Rectal smooth muscle tissue (tissue), 1 donor: ENCODE data around the gene HSPA4L.
A peak's percentile ranks its signal among the peaks of the same experiment; 100 is the strongest.

ENCODE experiments used
- H3K27ac ChIP-seq: one replicate; pipeline ENCODE4 v1.7.0; 2013; ENCODE audit warnings: low read depth, low read length, inconsistent platforms
- H3K27me3 ChIP-seq: one replicate; pipeline ENCODE4 v1.7.0; 2013; ENCODE audit warnings: low read length; ENCODE audit not compliant: control insufficient read depth, insufficient read depth
- H3K36me3 ChIP-seq: one replicate; pipeline ENCODE4 v1.7.0; 2013; ENCODE audit warnings: low read length; ENCODE audit not compliant: control insufficient read depth, insufficient read depth
- H3K4me1 ChIP-seq: one replicate; pipeline ENCODE4 v1.7.0; 2013; ENCODE audit warnings: low read length; ENCODE audit not compliant: control insufficient read depth, insufficient read depth
- H3K4me3 ChIP-seq: one replicate; pipeline ENCODE4 v1.7.0; 2013; ENCODE audit warnings: low read length
- H3K9ac ChIP-seq: one replicate; pipeline ENCODE4 v1.7.0; 2013; ENCODE audit warnings: low read length

The HSPA4L gene

DNA sequence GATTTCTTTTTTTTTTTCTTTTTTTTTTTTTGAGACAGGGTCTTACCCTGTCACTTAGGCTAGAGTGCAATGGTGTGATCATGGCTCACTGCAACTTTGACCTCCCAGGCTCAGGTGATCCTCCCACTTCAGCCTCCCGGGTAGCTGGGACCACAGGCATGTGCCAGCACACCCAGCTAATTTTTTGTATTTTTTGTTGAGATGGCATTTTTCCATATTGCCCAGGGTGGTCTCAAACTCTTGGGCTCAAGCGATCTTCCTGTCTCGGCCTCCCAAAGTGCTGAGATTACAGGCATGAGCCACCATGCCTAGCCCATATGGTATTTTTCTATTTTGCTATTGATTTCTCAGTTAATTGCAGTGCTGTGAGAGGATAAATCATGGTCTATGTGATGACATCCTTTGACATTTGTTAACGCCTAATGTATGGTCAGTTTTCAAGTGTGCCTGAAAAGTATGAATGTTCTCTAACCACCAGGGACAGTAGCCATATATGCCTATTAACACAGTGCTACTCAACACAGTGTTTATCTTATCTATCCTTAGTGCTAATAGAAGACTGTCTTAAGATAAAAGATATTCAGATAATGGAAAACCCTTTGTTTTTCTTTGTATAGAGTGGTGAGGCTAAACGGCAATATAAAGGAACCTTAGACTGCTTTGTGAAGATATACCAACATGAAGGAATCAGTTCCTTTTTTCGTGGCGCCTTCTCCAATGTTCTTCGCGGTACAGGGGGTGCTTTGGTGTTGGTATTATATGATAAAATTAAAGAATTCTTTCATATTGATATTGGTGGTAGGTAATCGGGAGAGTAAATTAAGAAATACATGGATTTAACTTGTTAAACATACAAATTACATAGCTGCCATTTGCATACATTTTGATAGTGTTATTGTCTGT is 9.1 kb upstream of the HSPA4L start:
- H3K27ac ChIP-seq: no peak overlapping the region
- H3K36me3 ChIP-seq: no peaks in the 10 kb centered on the region
- no peaks in the 10 kb centered on the region for H3K4me1 ChIP-seq
- H3K4me3 ChIP-seq: no peak overlapping the region
- H3K27me3 ChIP-seq: no peaks in the 10 kb centered on the region
- H3K9ac ChIP-seq: no peak overlapping the region

DNA sequence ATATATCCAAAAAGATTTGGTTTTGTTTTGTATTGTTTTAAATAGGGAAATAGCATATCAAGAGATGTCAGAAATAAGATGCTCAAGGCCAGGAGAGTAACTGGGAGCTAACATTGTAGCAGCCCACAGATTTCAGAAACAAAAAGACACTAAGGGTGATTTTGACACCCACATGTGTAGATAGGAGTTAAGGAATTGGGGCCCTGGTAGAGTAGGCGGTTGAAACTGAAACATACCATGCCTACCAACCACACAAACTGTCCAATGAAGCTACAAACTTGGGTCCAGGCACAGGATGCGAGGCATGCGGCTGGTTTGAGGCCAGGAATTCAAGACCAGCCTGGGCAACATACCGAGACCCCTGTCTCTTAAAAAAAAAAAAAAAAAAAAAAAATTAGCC is 6.3 kb upstream of the HSPA4L start:
- Histone ChIP-seq H3K4me3 (no peak overlapping the region), H3K4me1 (no peaks in the 10 kb centered on the region), H3K27me3 (no peaks in the 10 kb centered on the region), H3K36me3 (no peaks in the 10 kb centered on the region), H3K9ac (no peak overlapping the region), H3K27ac (no peak overlapping the region)

- Histone ChIP-seq H3K36me3 (no peaks in the 10 kb centered on the region), H3K4me3 (no peak overlapping the region), H3K4me1 (no peaks in the 10 kb centered on the region), H3K27me3 (no peaks in the 10 kb centered on the region), H3K9ac (no peak overlapping the region), H3K27ac (no peak overlapping the region)
Measured at GRCh38 chr4:127776620-127777019, 5.5 kb upstream of the HSPA4L start.

GRCh38 chr4:127777487-127777886 is 4.6 kb upstream of the HSPA4L start:
- H3K9ac ChIP-seq: no peak overlapping the region
- no peak overlapping the region for H3K4me3 ChIP-seq
- no peak overlapping the region for H3K27ac ChIP-seq
- H3K4me1 ChIP-seq: no peaks in the 10 kb centered on the region
- no peaks in the 10 kb centered on the region for H3K27me3 ChIP-seq
- no peaks in the 10 kb centered on the region for H3K36me3 ChIP-seq

DNA sequence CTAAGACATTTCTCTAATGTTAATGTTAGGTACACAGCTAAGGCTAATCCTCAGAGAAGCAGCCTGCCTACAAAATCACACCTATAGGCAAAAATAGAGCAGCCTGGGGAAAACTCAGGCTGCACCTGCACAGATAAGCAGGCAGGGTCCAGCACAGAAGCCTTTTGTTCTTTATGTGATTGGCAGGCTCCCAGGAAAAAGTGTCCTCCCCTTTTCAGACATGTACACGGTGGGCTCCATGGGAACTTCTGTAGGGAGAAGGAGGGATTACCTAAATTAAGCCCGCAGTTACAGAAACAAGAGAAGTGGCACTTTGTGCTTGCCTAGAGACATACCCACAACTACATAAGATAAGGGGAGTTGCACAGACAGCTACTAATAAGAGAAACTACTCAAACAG is 4.0 kb upstream of the HSPA4L start:
- H3K36me3 ChIP-seq: no peaks in the 10 kb centered on the region
- H3K4me1 ChIP-seq: no peaks in the 10 kb centered on the region
- H3K4me3 ChIP-seq: no peak overlapping the region
- H3K27ac ChIP-seq: no peak overlapping the region
- H3K27me3 ChIP-seq: no peaks in the 10 kb centered on the region
- H3K9ac ChIP-seq: no peak overlapping the region

DNA sequence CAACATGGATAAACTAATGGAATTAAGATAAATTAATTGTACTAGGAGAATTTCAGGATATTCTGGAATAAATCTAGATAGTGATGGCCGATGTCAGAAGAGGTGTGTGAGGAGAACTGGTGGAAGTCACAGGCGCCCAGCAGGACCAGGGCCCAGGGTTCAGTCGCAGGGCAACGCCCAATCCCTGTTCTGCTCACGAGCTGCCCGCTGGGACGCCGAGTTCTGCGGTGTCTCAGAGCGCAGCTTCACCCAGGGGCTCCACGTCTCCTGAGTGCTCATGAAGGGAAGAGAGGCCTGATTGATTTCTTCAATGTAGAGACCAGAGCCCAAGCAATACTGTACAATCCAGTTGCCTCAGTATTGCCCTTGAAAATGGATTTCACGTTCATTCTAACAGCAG is 1.5 kb upstream of the HSPA4L start:
- H3K4me3 ChIP-seq: no peak overlapping the region
- no peak overlapping the region for H3K9ac ChIP-seq
- H3K4me1 ChIP-seq: no peaks in the 10 kb centered on the region
- no peaks in the 10 kb centered on the region for H3K36me3 ChIP-seq
- no peak overlapping the region for H3K27ac ChIP-seq
- no peaks in the 10 kb centered on the region for H3K27me3 ChIP-seq

DNA sequence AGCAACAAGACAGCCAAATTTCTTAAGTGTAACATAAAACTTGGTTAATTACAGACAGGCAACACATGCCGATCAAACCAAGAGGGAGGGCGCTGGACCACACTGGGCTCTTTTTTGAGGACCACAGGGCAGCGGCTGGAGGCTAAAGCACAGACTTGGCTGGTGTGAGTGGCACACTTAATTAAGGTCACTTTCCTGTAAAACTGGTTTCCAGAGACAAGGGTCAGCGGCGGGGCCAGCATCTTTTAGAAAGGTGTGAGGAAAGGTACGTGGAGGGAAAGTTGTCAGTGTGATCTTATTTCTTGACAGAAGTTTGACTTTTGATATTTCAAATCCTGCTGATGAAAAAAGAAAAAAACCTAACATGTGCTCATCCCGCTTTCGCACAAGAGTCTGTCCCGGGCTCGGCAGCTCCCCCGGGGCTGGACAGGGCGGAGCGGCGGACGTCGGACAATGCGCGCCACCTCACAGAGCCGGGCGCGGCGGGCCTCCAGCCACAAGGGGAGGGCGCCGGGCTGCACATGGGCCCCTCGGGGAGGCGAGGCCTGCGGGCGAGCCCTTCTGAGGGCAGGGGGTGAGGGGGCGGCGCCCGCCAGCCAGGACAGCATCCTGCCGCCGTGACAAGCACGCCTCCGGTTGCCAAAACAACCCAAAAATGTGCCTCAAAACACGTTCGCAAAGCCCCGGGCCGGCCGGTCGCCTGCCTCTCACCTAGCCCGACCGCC is 660 bp upstream of the HSPA4L start:
- Histone ChIP-seq H3K27ac (peak overlapping the region; percentile 61), H3K4me3 (peak overlapping the region; percentile 93), H3K4me1 (no peaks in the 10 kb centered on the region), H3K36me3 (no peaks in the 10 kb centered on the region), H3K9ac (no peak overlapping the region), H3K27me3 (no peaks in the 10 kb centered on the region)

DNA sequence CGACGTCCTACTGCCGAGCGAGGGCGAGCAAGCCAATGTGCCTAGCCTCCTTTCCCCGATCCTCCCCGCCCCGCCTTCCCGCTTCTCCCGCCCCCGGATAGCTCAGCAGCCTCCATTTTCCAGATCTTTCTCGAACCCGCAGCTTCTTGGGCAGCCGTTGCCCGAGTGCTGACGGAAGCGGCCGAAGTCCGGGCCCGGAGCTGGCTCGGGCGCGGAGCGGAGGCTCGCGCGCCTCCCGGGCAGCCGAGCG is 172 bp upstream of the HSPA4L start:
- Histone ChIP-seq H3K4me3 (peak overlapping the region; percentile 93), H3K36me3 (no peaks in the 10 kb centered on the region), H3K27me3 (no peaks in the 10 kb centered on the region), H3K9ac (no peak overlapping the region), H3K27ac (peak overlapping the region; percentile 61), H3K4me1 (no peaks in the 10 kb centered on the region)

DNA sequence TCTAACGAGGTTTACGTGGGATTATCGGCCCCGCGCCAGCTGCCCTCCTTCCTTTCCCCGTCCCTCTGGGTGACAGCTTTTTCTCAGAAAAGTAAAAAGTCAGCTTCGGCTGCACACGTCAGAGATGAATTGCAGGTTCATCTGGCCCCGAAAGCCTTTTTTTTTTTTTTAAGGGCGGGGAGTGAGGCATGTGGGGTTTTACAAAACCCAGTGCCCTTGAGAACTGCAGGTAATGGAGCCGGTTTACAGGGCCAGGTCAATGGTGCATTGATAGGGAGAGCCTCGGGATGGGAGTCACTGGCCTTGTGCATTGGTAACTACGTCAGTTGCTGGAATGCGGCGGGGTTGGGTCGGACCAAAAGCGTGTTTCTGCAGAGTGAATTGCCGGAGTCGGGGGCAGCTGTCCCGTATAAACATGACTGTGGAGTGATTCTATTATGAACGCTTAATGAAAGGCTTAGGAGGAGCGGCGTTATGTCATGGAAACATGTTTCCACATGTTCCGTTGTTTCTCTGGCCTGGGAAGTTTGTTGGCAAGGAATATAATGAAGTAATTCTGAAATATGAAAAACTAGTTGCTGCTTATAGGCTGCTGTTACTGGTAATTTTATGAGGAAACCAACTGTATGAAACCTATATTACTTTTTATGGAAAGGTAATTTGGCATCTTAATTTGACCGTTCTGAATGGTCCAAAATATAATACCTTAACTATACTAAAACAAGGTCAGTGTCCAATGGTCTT is 1.1 kb downstream of the HSPA4L start:
- peak overlapping the region; percentile 93 for H3K4me3 ChIP-seq
- H3K9ac ChIP-seq: peak overlapping the region; percentile 63
- H3K27ac ChIP-seq: peak overlapping the region; percentile 61
- no peaks in the 10 kb centered on the region for H3K27me3 ChIP-seq
- no peaks in the 10 kb centered on the region for H3K36me3 ChIP-seq
- no peaks in the 10 kb centered on the region for H3K4me1 ChIP-seq

- H3K36me3 ChIP-seq: no peaks in the 10 kb centered on the region
- no peaks in the 10 kb centered on the region for H3K4me1 ChIP-seq
- H3K4me3 ChIP-seq: no peak overlapping the region
- H3K27me3 ChIP-seq: no peaks in the 10 kb centered on the region
- no peak overlapping the region for H3K27ac ChIP-seq
- no peak overlapping the region for H3K9ac ChIP-seq
Measured at GRCh38 chr4:127783955-127784770, 2.0 kb downstream of the HSPA4L start.

GRCh38 chr4:127788517-127788916 is 6.4 kb downstream of the HSPA4L start:
- no peak overlapping the region for H3K4me3 ChIP-seq
- H3K27me3 ChIP-seq: no peaks in the 10 kb centered on the region
- no peak overlapping the region for H3K9ac ChIP-seq
- H3K27ac ChIP-seq: no peak overlapping the region
- no peaks in the 10 kb centered on the region for H3K36me3 ChIP-seq
- no peaks in the 10 kb centered on the region for H3K4me1 ChIP-seq

GRCh38 chr4:127791391-127791790 is 9.3 kb downstream of the HSPA4L start:
- Histone ChIP-seq H3K4me3 (no peak overlapping the region), H3K27me3 (no peaks in the 10 kb centered on the region), H3K4me1 (no peaks in the 10 kb centered on the region), H3K9ac (no peak overlapping the region), H3K36me3 (no peaks in the 10 kb centered on the region), H3K27ac (no peak overlapping the region)
